ENCODE results near the gene ZNF45.

ZNF45 gene

GRCh38 chr19:43939557-43940260, 4.6 kb upstream of the ZNF45 start:
- TF ChIP-seq CTCF (IDR thresholded peaks at IDR 0.05; ENCODE audit: borderline replicate concordance, insufficient read depth, low read depth, low read length), result no peak

GRCh38 chr19:43936188-43936587, 1.1 kb upstream of the ZNF45 start:
- no peak overlapping the region for H3K4me3 ChIP-seq (ENCODE audit: low read depth, low read length)
- no peak for TF ChIP-seq CTCF (IDR thresholded peaks at IDR 0.05; ENCODE audit: borderline replicate concordance, insufficient read depth, low read depth, low read length)

More at GRCh38 chr19:43939557-43940260, 4.6 kb upstream of the ZNF45 start:
- H3K4me3 ChIP-seq (ENCODE audit: low read depth, low read length), result no peak overlapping the region

DNA sequence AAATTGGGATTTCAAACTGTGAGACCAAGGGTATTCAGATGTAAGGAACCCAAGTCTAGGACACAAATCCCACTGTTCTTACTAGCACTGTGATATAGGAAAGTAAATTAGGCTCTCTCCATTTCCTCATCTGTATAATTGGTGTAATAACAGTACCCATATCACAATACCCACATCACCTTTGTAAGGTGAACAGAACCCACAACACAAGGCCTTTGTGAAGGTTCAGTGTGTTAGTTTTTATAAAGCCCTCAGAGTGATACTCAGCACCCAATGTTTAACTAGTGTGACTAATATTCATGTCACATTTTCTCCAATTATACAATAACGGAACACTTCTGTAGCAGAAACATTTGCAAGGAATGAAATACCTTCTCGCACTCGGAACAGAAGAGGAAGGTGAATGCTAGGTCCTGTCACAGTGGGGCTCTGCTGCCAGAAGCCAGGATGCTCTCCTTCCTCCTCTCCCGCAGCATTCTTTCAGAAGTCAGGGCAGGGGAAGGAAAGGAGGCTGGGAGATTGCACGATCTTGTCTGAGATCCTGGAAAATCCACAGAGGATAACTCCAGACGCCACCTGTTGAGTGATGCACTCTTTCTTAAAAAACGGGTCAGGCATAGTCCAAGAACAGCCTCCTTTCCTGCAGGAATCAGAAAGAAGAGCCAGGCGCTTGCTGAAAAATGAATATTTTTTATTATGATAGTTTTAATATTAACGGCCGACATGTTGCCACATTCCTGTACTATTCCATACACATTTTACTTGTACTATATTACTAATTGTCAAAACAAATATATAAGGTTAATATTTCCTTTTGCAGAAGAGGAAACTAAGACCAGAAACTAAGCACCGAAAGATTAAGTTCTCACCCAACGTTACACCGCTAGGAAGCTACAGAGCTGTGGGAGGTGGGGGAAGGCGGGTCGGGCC, 762 bp downstream of the ZNF45 start:
- no peak for TF ChIP-seq CTCF (IDR thresholded peaks at IDR 0.05; ENCODE audit: borderline replicate concordance, insufficient read depth, low read depth, low read length)
- H3K4me3 ChIP-seq (ENCODE audit: low read depth, low read length), result peak overlapping the region; percentile 91

DNA sequence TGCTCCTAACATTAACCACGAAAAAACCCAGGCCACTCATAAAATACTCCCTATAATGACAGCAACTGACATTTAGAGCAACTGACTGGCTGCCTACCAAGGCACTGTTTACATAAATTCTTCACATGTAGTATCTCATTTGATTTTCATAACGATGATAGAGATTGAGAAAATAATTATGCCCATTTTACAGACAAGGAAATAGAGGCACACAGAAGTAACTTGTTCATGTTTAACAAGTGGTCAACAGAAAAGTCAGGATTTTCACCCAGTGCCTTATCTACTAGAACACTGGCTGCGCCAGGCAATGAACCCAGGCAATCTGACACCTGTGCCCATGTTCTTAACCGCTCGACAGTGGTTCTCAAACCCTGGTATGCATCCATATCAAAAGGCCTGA, 6.3 kb downstream of the ZNF45 start:
- H3K4me3 ChIP-seq (ENCODE audit: low read depth, low read length), result no peak overlapping the region
- no peak for TF ChIP-seq CTCF (IDR thresholded peaks at IDR 0.05; ENCODE audit: borderline replicate concordance, insufficient read depth, low read depth, low read length)

- H3K4me3 ChIP-seq (ENCODE audit: low read depth, low read length), result no peak overlapping the region
- TF ChIP-seq CTCF (IDR thresholded peaks at IDR 0.05; ENCODE audit: borderline replicate concordance, insufficient read depth, low read depth, low read length), result no peak
These were observed 11.2 kb downstream of the ZNF45 start for GRCh38 chr19:43923875-43924274.

DNA sequence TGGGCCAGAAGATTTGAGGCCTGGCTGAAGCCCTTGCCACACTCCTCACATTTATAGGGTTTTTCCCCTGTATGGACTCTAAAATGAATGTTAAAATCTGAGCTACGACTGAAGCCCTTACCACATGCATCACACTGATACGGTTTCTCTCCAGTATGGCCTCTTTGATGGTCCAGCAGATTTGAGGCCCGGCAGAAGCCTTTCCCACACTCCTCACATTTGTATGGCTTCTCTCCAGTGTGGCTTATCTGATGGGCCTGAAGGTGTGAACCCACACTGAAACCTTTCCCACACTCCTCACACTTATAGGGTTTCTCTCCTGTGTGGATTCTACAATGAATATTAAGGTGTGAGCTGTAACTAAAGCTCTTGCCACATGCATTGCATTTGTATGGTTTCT, 21.0 kb downstream of the ZNF45 start:
- TF ChIP-seq CTCF (IDR thresholded peaks at IDR 0.05; ENCODE audit: borderline replicate concordance, insufficient read depth, low read depth, low read length), result no peak
- no peak overlapping the region for H3K4me3 ChIP-seq (ENCODE audit: low read depth, low read length)
